ENCODE results near the gene CSAD.

The CSAD gene

DNA sequence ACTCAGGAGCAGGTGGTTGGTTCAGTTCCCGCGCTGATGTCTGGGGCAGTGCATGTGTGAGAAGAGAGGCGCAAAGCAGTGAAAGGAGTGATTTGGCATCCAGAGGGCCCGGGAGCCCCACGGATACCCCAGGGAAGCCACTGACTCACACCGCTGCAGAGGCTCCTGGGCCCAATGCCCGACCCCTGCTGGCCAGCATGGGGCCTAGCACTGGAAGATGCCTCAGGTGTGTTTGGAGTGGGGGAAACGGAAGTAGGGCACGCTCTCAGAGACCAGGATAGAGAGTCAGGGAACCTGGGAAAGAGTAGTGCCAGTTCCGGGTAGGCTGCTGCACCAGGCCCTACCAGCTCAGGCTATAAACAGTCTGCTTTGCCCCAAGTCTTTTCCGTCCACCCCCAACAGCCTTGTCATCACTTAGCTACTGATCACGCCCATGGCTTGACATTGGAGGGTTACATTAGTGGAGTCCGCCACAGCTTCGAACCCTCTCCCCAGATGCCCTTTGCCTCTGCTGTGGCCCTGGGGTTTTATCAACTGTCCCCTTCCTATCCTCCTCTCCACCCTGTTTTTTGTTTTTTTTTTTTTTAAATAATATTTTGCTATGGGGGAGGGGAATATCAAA is 9.5 kb upstream of the CSAD start:
- peak; percentile 96 for TF ChIP-seq CTCF (IDR thresholded peaks at IDR 0.05; ENCODE audit: control insufficient read depth, insufficient read depth, low read depth, low read length, missing control alignments)
- no peak for DNase-seq (ENCODE audit: low read depth)
- H3K4me3 ChIP-seq (ENCODE audit: control insufficient read depth, low read depth, low read length), result no peak overlapping the region

DNA sequence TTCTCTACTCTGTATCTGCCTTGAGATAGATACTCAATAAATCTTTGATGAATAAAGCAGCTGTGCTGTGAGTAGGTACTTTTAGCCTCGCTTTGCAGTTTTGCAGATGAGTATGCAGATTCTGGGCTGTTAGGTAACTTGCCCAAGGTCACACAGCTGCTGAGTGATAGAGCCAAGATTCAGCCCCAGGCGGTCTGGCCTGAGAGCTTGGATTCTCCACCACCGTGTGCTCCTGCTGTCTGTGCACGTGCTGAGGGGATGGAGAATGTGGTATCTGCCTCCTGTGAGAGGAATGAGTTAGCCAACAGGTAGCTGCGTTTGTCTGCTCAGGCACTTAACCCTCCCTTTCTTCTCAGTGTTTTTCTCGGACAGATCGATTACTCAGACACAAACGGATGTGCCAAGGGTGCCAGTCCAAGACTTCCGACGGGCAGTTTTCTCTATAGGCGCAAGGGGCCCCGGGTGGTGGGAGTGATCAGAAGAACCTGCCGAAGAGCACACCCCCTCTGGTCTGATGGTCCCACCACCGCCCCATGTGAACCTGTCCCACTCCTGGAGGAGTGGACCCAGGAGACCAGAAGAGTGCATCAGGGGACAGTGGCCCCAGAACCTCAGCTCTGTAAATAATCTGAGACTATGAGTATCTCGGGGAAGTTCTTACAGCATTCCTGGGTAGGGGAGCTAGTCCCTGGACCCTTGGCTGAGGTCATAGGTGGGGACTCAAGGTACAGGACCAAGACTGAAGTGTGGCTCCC is 6.6 kb upstream of the CSAD start:
- no peak for TF ChIP-seq CTCF (IDR thresholded peaks at IDR 0.05; ENCODE audit: control insufficient read depth, insufficient read depth, low read depth, low read length, missing control alignments)
- no peak for DNase-seq (ENCODE audit: low read depth)
- H3K4me3 ChIP-seq (ENCODE audit: control insufficient read depth, low read depth, low read length), result no peak overlapping the region

GRCh38 chr12:53186745-53187144 is 6.0 kb upstream of the CSAD start:
- no peak for DNase-seq (ENCODE audit: low read depth)
- no peak for TF ChIP-seq CTCF (IDR thresholded peaks at IDR 0.05; ENCODE audit: control insufficient read depth, insufficient read depth, low read depth, low read length, missing control alignments)
- no peak overlapping the region for H3K4me3 ChIP-seq (ENCODE audit: control insufficient read depth, low read depth, low read length)

DNA sequence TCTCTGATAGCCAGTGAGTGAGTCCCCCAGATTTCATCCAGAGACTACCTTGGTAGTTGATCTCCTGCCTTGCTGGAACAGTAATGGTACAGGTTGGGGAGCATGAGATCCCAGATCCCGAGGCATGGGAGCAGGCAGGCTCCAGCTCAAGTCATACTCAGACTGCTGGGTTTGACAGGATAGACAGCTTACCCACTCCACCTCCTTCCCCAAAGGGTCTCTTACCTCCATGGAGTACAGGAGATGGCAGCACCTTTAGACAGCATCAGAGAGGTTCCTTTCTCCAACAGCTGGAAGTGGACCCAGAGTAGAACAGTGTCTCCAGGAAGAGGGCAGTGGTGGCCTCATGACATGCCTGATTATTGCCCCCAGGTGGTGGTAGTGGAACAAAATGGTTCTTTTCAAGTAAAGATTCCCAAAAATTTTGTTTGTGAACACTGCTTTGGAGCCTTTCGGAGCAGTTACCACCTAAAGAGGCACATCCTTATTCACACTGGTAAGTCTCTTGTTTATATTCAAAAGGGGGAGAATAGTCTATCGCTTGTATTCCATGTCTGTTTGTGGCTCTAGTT is 4.9 kb upstream of the CSAD start:
- TF ChIP-seq CTCF (IDR thresholded peaks at IDR 0.05; ENCODE audit: control insufficient read depth, insufficient read depth, low read depth, low read length, missing control alignments), result no peak
- no peak for DNase-seq (ENCODE audit: low read depth)
- no peak overlapping the region for H3K4me3 ChIP-seq (ENCODE audit: control insufficient read depth, low read depth, low read length)

- H3K4me3 ChIP-seq (ENCODE audit: control insufficient read depth, low read depth, low read length), result no peak overlapping the region
- TF ChIP-seq CTCF (IDR thresholded peaks at IDR 0.05; ENCODE audit: control insufficient read depth, insufficient read depth, low read depth, low read length, missing control alignments), result no peak
- DNase-seq (ENCODE audit: low read depth), result no peak
These were observed 4.1 kb upstream of the CSAD start for GRCh38 chr12:53184828-53185227.

- DNase-seq (ENCODE audit: low read depth), result no peak
- no peak overlapping the region for H3K4me3 ChIP-seq (ENCODE audit: control insufficient read depth, low read depth, low read length)
- TF ChIP-seq CTCF (IDR thresholded peaks at IDR 0.05; ENCODE audit: control insufficient read depth, insufficient read depth, low read depth, low read length, missing control alignments), result no peak
These were observed 2.2 kb upstream of the CSAD start for GRCh38 chr12:53182903-53183302.
